KG1 (cell line): Measurements from ENCODE around the gene NCAN.

ENCODE experiments used
- DNase-seq: peaks from one replicate; lab custom pipeline; 2025; lab: John Stamatoyannopoulos, UW

Gene NCAN

DNA sequence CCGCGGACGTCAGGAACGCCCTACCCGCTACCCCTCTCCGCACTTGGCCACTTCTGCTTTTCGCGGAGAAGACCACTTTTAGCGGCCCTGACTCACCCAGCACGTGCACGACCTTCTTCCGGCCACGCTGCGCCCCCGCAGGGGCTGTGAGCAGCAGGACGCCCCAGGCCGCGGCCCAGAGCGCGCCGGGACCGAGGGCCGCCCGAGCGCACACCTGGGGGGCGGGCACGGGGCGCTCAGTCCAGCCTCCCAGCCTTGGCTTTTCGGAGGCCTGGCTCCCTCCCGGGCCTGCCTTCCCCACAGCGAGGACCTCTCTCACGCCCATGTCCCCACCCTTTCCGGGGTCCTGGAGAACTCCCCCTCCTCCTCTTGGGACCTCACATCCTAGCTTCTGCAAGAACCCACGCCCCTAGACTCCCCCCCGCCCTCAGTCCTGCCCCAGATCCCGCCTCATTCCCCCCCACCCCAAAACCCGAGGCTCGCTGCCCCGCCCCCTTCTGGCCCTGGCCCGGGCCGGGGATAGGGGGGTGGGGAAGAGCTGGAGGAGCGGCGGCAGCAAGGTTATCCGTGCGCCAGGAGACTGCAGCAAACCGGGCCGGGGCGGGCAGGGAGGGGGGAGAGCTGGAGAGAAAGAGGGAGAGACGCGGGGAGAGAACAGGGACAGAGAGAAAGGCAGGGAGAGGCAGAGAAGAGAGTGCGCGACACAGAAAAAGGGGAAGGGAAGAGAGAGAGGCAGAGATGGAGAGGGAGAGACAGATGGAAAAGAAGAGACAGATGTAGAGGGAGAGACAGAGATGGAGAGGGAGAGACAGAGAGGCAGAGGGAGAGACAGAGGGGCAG, 49.8 kb downstream of the NCAN start:
- DNase-seq = peak; percentile 10

GRCh38 chr19:19262190-19263057, 50.7 kb downstream of the NCAN start:
- DNase-seq = no peak

GRCh38 chr19:19263886-19264487, 52.2 kb downstream of the NCAN start:
- no peak for DNase-seq

DNA sequence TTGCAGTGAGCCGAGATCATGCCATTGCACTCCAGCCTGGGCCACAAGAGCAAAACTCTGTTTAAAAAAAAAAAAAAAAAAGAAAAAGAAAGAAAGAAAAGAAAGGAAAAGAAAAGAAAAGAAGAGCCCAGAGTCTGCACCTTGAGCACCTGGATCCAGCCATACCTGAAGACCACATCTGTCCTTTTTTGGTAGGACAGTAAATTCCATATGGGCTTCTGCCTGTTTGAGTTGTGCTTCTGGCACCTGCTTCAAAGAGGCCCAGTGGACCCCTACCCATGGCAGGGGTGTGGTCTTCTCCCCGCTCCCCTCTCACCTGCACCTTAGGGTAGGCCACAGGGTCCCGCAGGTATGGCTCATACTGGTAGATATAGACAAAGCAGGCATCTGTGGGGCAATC, 55.5 kb downstream of the NCAN start:
- no peak for DNase-seq

GRCh38 chr19:19268453-19269385, 57.0 kb downstream of the NCAN start:
- no peak for DNase-seq

DNA sequence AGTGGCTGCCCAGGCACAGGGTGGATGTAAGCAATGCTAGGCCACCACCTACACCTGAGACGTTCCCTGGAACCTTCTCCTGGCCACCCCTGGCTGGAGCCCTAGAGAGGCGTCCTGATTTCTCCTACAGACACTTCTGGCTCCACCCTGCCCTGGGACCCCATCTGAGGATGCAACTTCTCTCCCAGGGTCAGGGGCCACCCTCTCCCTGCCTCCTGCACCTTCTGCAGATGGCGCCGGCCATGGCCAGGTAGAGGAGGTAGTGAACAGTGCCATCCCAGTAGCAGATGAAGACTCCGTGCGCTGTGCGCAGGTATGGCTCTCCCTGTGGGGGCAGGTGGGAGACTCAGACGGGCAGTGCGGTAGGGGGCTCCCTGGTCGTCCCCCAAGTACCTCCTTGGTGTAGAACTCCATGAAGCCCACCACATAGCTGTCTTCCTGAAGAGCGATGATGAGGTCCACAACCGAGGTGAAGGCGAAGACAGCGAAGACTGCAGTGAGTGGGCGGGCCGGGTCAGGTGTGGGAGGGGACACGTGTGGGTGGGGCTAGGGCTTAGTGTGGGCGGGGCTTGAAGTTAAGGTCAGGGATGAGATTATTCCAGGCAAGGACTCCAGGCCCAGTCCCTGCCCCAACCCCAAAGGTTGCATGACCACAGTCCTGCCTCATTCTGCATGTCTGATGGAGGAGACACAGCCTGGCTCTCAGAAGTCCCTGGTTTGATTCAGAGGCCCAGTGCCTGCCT, 58.4 kb downstream of the NCAN start:
- no peak for DNase-seq

- DNase-seq = no peak
These were observed 59.2 kb downstream of the NCAN start for GRCh38 chr19:19270749-19271571.

- no peak for DNase-seq
These were observed 60.3 kb downstream of the NCAN start for GRCh38 chr19:19271828-19272599.

DNA sequence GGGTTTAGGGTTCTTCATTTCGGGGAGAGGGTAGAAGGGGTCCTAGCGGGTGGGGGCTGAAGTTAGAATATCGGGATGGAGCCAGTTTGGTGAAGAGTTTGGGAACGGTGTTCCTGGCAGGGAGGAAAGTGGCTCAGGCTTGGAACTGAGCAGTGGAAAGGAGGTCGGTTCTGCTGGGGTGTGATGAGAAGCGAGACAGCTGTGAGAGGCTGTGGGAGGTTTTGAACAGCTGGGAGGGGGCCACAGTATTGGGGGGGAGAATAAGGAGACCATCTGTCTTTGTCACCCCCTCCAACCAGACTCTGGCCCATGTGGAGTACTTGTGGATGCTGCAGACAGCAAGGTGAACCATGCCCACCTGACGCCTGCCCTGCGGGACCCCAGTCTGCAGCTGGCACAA, 62.4 kb downstream of the NCAN start:
- DNase-seq = no peak

DNA sequence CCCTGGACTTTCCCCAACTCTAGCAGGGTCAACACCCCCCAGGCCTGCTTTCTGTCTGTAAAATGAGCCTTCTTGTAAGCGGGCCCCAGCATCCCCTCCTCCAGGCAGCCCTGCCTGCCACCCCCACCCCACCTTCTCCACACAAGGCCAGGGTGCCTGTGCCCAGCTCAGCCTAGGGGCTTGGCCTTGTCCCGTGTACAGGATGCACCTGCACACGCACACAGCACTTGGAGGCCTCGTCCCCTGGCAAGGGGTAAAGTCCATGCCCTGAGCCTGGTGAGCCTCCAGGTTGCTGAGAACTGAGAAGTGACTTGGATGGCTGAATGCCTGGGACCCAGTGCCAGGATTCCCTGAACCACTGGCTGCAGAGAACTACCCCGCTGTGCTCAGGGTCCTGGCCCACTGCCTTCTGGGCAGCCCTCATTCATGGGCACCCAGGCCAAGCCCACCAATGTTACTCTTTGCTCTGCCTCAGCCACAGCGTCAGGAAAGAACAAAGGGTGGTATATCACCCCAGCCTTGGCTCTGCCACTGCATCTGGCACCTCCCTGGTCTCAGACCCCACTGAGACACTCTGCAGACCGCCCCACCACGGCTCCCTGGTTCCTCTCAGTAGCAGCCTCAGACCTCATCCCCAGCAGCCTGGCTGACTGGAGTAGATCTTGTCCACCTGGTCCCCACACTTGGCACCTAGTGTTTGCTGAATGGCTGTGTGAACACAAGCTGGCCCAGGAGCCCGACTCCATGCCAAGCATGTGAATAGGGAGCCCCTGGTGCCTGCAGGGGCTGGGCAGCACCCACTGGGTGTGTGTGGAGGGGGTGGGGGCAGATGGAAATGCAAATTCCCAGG, 63.2 kb downstream of the NCAN start:
- no peak for DNase-seq

GRCh38 chr19:19276386-19276785, 64.6 kb downstream of the NCAN start:
- DNase-seq = no peak

- no peak for DNase-seq
These were observed 65.1 kb downstream of the NCAN start for GRCh38 chr19:19276851-19277250.

- DNase-seq = no peak
These were observed 66.6 kb downstream of the NCAN start for GRCh38 chr19:19278315-19278714.

DNA sequence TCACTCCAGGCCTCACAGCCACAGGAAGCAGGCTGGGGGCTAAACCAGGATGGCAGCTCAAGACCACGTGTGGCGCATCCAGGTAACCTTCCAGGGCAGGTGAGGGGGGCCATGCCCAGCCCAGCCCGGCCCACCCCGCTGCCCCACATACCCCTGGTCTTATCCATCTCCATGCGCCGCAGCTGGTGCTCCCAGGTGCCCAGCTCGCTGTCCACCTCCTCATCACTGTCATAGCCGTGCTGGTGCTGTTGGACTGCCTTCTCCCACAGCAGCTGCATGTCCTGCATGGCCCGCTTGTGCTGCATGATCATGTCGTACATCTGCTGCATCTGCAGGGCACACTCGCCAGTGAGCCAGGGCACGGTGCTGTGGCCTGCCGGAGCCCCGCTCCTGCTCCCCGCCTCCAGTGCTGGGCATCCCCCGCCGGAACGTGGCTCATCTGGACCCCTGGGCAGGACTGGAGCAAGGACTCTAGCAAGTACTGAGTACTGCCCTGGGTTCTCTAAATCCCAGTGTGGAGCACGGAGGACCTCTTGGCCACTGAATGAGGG, 67.4 kb downstream of the NCAN start:
- DNase-seq = no peak

GRCh38 chr19:19279853-19280252, 68.1 kb downstream of the NCAN start:
- DNase-seq = no peak

GRCh38 chr19:19280561-19280960, 68.8 kb downstream of the NCAN start:
- DNase-seq = no peak

DNA sequence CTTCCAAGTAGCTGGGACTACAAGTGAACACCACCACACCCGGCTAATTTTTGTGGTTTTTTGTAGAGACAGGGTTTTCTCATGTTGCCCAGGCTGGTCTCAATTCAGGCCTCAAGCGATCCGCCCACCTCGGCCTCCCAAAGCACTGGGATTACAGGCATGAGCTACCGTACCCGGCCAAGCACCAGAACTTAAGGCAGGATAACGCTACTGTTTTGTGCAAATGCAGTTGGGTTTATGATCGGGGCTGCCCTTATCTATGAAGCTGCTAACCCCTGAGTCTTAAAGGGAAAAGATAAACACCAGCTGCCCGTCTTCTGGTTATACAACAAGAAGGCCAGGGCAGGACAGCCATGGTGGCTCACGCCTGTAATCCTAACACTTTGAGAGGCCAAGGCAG, 73.9 kb downstream of the NCAN start:
- DNase-seq = no peak

DNA sequence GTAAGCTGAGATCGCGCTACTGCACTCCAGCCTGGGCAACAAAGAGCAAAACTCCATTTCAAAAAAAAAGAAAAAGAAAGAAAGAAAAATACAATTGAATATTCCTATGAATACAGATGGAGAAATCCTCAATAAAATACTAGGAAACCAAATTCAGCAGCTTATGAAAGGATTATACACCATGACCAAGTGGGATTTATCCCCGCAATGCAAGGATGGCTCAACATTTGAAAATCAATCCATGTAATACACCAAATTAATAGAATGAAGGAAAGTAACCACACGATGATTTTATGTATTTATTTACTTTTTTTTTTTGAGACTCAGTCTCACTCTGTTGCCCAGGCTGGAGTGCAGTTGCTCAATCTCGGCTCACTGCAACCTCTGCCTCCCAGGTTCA, 80.8 kb downstream of the NCAN start:
- no peak for DNase-seq
